HEK293 (cell line): ENCODE results near the gene MYO1D.

Experiments used
- CTCF ChIA-PET: fragments of 350-600 bp; formaldehyde crosslinking; extraction: SDS; loops from one replicate; lab custom pipeline; 2021; ENCODE audit warnings: antibody characterized with exemption; lab: Yijun Ruan, JAX
- POLR2A ChIA-PET: fragments of 300-600 bp; formaldehyde crosslinking; extraction: SDS; loops from one replicate; lab custom pipeline; 2020; ENCODE audit warnings: antibody characterized with exemption, inconsistent platforms; lab: Yijun Ruan, JAX
- H3K27ac ChIP-seq: fragments of 200-500 bp; sonication (Bioruptor generic); 2 replicates; pipeline ENCODE4 v1.5.1; 2014; ENCODE audit warnings: low read depth, low read length, control low read depth, inconsistent platforms; ENCODE audit errors: extremely low read depth
- H3K36me3 ChIP-seq, 2 experiments: fragments of 200-500 bp in 1 of 2; sonication (Bioruptor generic) in 1 of 2; 1 replicate in 1 of 2; 2 replicates in 1 of 2; pipeline ENCODE4 v1.5.1; 2014 to 2017; ENCODE audit warnings: inconsistent platforms in 2 of 2, low read length in 2 of 2; ENCODE audit not compliant: control insufficient read depth in 2 of 2, insufficient read depth in 1 of 2
- H3K4me1 ChIP-seq: fragments of 200-500 bp; sonication (Bioruptor generic); 2 replicates; pipeline ENCODE4 v1.5.1; 2014; ENCODE audit warnings: mild to moderate bottlenecking, low read length, inconsistent platforms; ENCODE audit not compliant: control insufficient read depth, insufficient read depth
- H3K4me3 ChIP-seq: 2 replicates; pipeline ENCODE4 v1.5.1; 2011; ENCODE audit warnings: low read depth, mild to moderate bottlenecking, control low read depth, low read length, moderate library complexity
- H3K9me3 ChIP-seq: fragments of 200-500 bp; sonication (Bioruptor generic); 2 replicates; pipeline ENCODE4 v1.5.1; 2014; ENCODE audit warnings: low read depth, low read length, inconsistent platforms; ENCODE audit not compliant: control insufficient read depth, insufficient read depth
- BCL11B ChIP-seq: fragments of 450-650 bp; formaldehyde crosslinking; IDR thresholded peaks from 2 replicates; pipeline ENCODE4 v1.5.1; 2016; ENCODE audit warnings: low read depth, missing biosample characterization, missing genetic modification characterization
- GLIS1 ChIP-seq: fragments of 450-650 bp; formaldehyde crosslinking; IDR thresholded peaks from 2 replicates; pipeline ENCODE4 v1.5.1; 2016; ENCODE audit warnings: missing biosample characterization, missing genetic modification characterization
- GLIS2 ChIP-seq: fragments of 450-650 bp; formaldehyde crosslinking; IDR thresholded peaks from 2 replicates; pipeline ENCODE4 v1.5.1; 2016; ENCODE audit warnings: missing biosample characterization, missing genetic modification characterization
- KLF8 ChIP-seq: fragments of 450-650 bp; formaldehyde crosslinking; IDR thresholded peaks from 2 replicates; pipeline ENCODE4 v1.5.1; 2016; ENCODE audit warnings: missing biosample characterization, missing genetic modification characterization
- PRDM4 ChIP-seq: fragments of 450-650 bp; formaldehyde crosslinking; IDR thresholded peaks from 2 replicates; pipeline ENCODE4 v1.5.1; 2017; ENCODE audit warnings: missing biosample characterization, missing genetic modification characterization
- ZBTB17 ChIP-seq: fragments of 450-650 bp; formaldehyde crosslinking; IDR thresholded peaks from 2 replicates; pipeline ENCODE4 v1.5.1; 2016; ENCODE audit warnings: missing biosample characterization, missing genetic modification characterization
- ZFHX2 ChIP-seq: fragments of 450-650 bp; formaldehyde crosslinking; conservative IDR thresholded peaks from 2 replicates; pipeline ENCODE4 v1.5.1; 2016; ENCODE audit warnings: missing biosample characterization, missing genetic modification characterization
- ZFP3 ChIP-seq: fragments of 450-650 bp; formaldehyde crosslinking; IDR thresholded peaks from 2 replicates; pipeline ENCODE4 v1.5.1; 2016; ENCODE audit warnings: low read depth, missing biosample characterization, missing genetic modification characterization
- ZFP37 ChIP-seq: fragments of 450-650 bp; formaldehyde crosslinking; IDR thresholded peaks from 2 replicates; pipeline ENCODE4 v1.5.1; 2016; ENCODE audit warnings: missing biosample characterization, missing genetic modification characterization
- ZNF133 ChIP-seq: fragments of 450-650 bp; formaldehyde crosslinking; IDR thresholded peaks from 2 replicates; pipeline ENCODE4 v1.5.1; 2016; ENCODE audit warnings: missing biosample characterization, missing genetic modification characterization
- ZNF239 ChIP-seq: fragments of 450-650 bp; formaldehyde crosslinking; IDR thresholded peaks from 2 replicates; pipeline ENCODE4 v1.5.1; 2016; ENCODE audit warnings: missing biosample characterization, missing genetic modification characterization
- ZNF280C ChIP-seq: fragments of 450-650 bp; formaldehyde crosslinking; IDR thresholded peaks from 2 replicates; pipeline ENCODE4 v1.5.1; 2016; ENCODE audit warnings: missing biosample characterization, missing genetic modification characterization
- ZNF433 ChIP-seq: fragments of 450-650 bp; formaldehyde crosslinking; IDR thresholded peaks from 2 replicates; pipeline ENCODE4 v1.5.1; 2016; ENCODE audit warnings: missing biosample characterization, missing genetic modification characterization, low read depth
- ZNF561 ChIP-seq: fragments of 450-650 bp; IDR thresholded peaks from 2 replicates; pipeline ENCODE4 v1.5.1; 2018; ENCODE audit warnings: missing biosample characterization, missing genetic modification characterization, borderline replicate concordance
- ZNF600 ChIP-seq: fragments of 450-650 bp; formaldehyde crosslinking; IDR thresholded peaks from 2 replicates; pipeline ENCODE4 v1.5.1; 2016; ENCODE audit warnings: missing biosample characterization, missing genetic modification characterization
- ZNF629 ChIP-seq: fragments of 450-650 bp; formaldehyde crosslinking; IDR thresholded peaks from 2 replicates; pipeline ENCODE4 v1.5.1; 2017; ENCODE audit warnings: missing biosample characterization, missing genetic modification characterization

MYO1D gene

GRCh38 chr17:32482568-32483320 lies 394.2 kb downstream of the MYO1D start (continued):
- TF ChIP-seq ZNF629 (tag by site-specific recombination) (no peak), ZNF239 (tag by site-specific recombination) (no peak), BCL11B (no peak)
- TF ChIP-seq, all 188 proteins: peak for 0

GRCh38 chr17:32481193-32481592 lies 395.7 kb downstream of the MYO1D start:
- H3K4me3 ChIP-seq = no peak overlapping the region
- ChIA-PET CTCF (interaction anchor here (0.5 to 5.0 kb wide), 5 partner anchors 10 to 268 kb away, joined by 3 to 50 read pairs (median 3); no protein-coding TSS in a partner anchor), POLR2A (interaction anchor here (0.6 to 0.7 kb wide), 2 partner anchors 87 to 151 kb away, joined by 3 read pairs; no protein-coding TSS in a partner anchor)
- no peak overlapping the region for H3K27ac ChIP-seq
- no peaks in the 10 kb centered on the region for H3K9me3 ChIP-seq
- TF ChIP-seq ZFHX2 = no peak
- peak; percentile 39; the same call in 1 of the 2 replicates for TF ChIP-seq GLIS2 (tag by site-specific recombination)
- TF ChIP-seq ZNF239 (tag by site-specific recombination) = no peak
- TF ChIP-seq GLIS1 (tag by site-specific recombination) = peak; percentile 98
- no peak for TF ChIP-seq ZNF280C (tag by site-specific recombination)
- TF ChIP-seq ZFP3 = no peak
- peak; percentile 70 for TF ChIP-seq ZNF600
- peaks cover 3% of the 10 kb centered on the region; the same call in 1 of the 2 replicates for H3K4me1 ChIP-seq
- H3K36me3 ChIP-seq = peaks cover 59 to 68% of the 10 kb centered on the region in 2 experiments

GRCh38 chr17:32479074-32479617 lies 397.8 kb downstream of the MYO1D start:
- ChIA-PET POLR2A (interaction anchor here (0.6 kb wide), 1 partner anchor 67 kb away, joined by 3 read pairs; no protein-coding TSS in a partner anchor), CTCF (interaction anchor here (0.6 to 2.6 kb wide), 3 partner anchors 17 to 277 kb away, joined by 3 to 13 read pairs (median 9); no protein-coding TSS in a partner anchor)
- TF ChIP-seq ZNF433 (no peak), ZBTB17 (no peak), ZNF133 (tag by site-specific recombination) (no peak), ZNF561 (tag by site-specific recombination) (no peak), ZFP37 (tag by site-specific recombination) (no peak), PRDM4 (no peak), KLF8 (no peak)
- H3K4me3 ChIP-seq = no peak overlapping the region
- H3K9me3 ChIP-seq = no peaks in the 10 kb centered on the region
- H3K27ac ChIP-seq = no peak overlapping the region
- peaks cover 3% of the 10 kb centered on the region; the same call in 1 of the 2 replicates for H3K4me1 ChIP-seq
- H3K36me3 ChIP-seq = peaks cover 78 to 88% of the 10 kb centered on the region in 2 experiments
